ENCODE data around the gene ADCY1. TPM values are rescaled to one million over a fixed set of nuclear protein-coding genes. Genes with fewer than 3 reads are reported as not detected.

The ADCY1 gene
- total RNA-seq, 2 experiments from 2014 or later = 0.99 to 1.5 TPM

DNA sequence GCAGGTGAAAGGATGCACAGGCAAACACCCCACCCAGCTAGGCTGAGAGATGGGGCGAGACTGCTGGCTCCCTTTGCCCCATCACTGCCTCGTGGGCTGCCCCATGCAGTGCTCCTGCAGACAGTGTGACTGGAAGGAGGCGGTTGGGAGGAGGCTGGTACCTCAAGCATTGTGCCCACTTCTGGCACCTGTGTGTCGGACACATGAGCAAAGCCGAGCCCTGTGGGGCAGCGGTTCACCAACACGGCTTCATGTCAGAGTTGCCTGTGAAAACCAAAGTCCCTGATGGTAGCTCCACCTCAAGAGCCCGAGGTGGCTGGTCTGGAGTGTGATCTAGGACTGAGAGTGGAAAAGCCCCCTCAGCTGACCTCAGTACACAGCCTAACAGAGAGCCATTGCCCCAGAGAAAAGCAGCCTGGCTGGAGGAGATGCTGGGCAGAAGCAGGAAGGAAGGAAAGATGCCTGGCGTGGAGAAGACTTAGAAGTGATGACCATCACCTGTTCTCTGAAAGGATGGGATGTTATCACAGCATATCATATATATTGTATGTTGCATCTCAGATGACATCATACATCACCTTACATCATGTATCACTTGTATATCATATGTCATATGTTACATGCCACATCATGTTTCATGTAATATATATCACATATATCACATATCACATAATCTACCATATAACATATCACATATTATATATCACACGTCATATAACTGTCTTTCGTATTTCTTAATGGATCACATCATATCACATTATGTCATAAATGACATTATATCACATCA is 75.6 kb downstream of the ADCY1 start:
- no peak for DNase-seq
- Mint-ChIP-seq H3K27me3 (no peaks in the 10 kb centered on the region), H3K36me3 (ENCODE audit: low read depth) (no peaks in the 10 kb centered on the region), H3K4me1 (peaks cover 6% of the 10 kb centered on the region), H3K4me3 (no peak overlapping the region), H3K9me3 (no peaks in the 10 kb centered on the region), H3K27ac (no peak overlapping the region)
- CTCF ChIA-PET = interaction anchor here (1.2 kb wide), 1 partner anchor 14 kb away, joined by 3 read pairs; no protein-coding TSS in a partner anchor
- POLR2A ChIA-PET = no interaction called here

DNA sequence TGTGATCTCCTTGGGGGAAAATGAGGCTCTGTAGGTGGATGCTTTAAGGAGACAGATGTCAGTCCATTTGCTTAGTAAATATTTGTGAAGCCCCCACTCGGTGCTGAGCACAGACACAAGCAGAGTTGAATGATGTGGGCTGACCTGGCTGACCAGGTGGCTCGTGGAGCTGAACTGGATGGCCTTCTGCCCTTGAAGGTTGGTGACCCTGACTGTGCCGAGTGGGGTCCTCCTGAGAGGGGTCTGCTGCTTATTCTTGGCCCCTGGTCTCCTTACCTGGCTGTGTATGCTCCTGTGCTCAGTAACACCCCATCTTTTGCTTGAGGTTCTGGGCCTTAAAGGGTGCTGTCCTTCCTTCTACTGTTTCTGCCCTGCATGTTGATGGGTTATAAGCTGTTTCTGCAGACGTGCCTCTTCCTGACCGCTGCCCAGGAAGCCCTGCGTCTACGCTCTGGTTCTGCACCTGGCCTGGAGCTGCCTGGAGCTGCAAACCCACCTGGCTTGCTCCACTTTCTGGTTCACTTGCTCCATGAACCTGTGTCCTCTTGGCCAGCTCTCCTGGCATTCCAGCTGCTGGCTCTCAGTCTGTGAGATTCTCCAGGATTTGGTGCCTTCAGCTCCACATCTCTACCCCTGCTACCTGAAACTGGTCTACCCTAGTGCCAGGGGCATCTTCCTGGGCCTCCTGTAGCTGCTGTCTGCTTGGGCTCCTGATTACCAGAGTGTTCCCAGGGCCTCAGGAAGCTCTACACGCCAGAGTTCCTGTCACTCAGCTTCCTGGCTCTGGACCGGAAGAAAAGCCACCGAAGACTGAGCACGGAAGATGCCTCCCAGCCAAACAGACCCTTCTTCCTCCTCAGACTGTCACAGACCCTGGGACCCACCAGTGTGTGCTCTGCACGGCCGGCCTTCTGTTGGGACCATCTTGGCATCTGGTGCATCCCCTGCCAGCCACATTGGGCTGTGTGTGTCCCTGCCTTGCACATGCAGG is 76.5 kb downstream of the ADCY1 start:
- no peaks in the 10 kb centered on the region for H3K36me3 Mint-ChIP-seq (ENCODE audit: low read depth)
- peak overlapping the region; percentile 9 for H3K27ac Mint-ChIP-seq
- ChIA-PET POLR2A (no interaction called here), CTCF (interaction anchor here (1.2 kb wide), 1 partner anchor 13 kb away, joined by 3 read pairs; no protein-coding TSS in a partner anchor)
- H3K27me3 Mint-ChIP-seq = no peaks in the 10 kb centered on the region
- peaks cover 6% of the 10 kb centered on the region for H3K4me1 Mint-ChIP-seq
- no peaks in the 10 kb centered on the region for H3K9me3 Mint-ChIP-seq
- no peak overlapping the region for H3K4me3 Mint-ChIP-seq
- no peak for DNase-seq

DNA sequence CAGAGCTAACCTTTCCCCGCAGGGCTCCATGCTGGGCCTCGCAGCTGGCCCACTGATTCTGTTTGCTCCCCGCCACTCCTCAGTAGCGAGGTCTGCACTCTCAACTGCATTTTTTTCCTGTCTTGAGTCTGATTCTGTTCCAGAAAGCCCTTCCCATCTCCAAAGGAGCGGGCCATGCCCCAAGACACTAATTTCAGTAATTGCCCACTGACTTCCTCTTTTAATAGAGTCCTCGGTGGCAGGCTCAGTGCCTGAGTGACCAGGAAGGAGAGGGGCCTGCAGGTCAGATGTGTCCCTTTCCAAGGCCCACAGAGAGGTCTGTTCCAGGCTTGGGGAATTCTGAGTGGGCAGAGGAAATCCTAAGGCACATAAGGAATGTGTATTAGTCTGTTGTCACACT is 77.4 kb downstream of the ADCY1 start:
- no peaks in the 10 kb centered on the region for H3K36me3 Mint-ChIP-seq (ENCODE audit: low read depth)
- no peaks in the 10 kb centered on the region for H3K27me3 Mint-ChIP-seq
- DNase-seq = no peak
- no peak overlapping the region for H3K27ac Mint-ChIP-seq
- H3K4me1 Mint-ChIP-seq = peaks cover 6% of the 10 kb centered on the region
- POLR2A ChIA-PET = no interaction called here
- H3K9me3 Mint-ChIP-seq = no peaks in the 10 kb centered on the region
- CTCF ChIA-PET = no interaction called here
- H3K4me3 Mint-ChIP-seq = no peak overlapping the region

DNA sequence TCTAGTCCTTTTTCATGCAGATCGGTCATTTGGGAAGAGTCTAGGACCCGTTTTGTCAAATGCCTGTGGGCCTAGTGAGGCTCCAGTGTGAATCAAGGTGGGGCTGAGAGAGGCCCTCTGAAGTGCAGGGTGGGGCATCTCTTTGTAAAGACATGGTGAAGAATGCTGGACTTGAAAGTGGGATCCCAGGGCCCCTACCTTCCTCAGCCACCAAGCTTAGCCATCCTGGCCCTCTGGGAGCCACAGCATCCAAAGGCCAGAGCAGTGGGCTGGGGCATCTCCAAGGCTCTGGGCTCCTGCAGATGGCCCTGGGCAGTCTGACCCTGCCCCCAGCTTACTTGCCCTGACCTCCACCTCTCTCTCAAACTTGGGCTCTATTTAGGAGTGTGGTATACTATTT is 78.5 kb downstream of the ADCY1 start:
- no peak overlapping the region for H3K27ac Mint-ChIP-seq
- CTCF ChIA-PET = no interaction called here
- H3K4me3 Mint-ChIP-seq = no peak overlapping the region
- no peak for DNase-seq
- peaks cover 6% of the 10 kb centered on the region for H3K4me1 Mint-ChIP-seq
- no peaks in the 10 kb centered on the region for H3K9me3 Mint-ChIP-seq
- no peaks in the 10 kb centered on the region for H3K27me3 Mint-ChIP-seq
- POLR2A ChIA-PET = no interaction called here
- no peaks in the 10 kb centered on the region for H3K36me3 Mint-ChIP-seq (ENCODE audit: low read depth)

DNA sequence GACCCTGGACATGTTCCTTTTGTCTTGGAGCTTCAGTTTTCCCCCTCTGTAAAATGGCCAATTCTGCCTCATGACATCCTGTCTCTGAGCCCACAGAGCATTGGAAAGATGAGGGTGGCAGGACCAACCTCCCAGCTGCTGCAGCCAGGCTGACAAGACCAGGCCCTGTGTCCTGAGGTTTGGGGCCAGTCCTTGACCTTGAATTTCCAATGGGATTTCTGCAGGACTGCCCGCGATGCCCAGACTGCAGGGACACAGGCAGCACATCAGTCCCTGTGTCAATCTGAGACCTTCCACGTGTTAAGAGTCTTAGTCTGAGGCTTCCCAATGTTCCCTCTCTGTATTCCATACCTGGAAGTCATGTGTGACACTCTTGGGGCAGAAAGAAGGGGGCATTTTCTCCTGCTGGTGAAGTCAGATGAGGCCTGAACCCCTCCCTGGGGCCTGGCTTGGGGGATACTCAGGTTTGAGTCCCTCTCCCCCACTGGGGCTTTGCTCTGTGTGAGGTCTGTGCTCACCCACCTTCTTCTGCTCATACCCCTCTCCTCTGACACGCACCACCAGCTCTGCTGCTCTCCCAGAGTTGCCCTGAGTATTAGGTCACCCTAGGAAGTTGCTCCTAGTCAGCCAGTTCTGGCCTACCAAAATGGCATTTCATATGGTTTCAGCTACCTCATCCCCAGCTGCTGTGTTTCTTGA is 79.2 kb downstream of the ADCY1 start:
- ChIA-PET POLR2A (no interaction called here), CTCF (no interaction called here)
- H3K36me3 Mint-ChIP-seq (ENCODE audit: low read depth) = no peaks in the 10 kb centered on the region
- H3K27ac Mint-ChIP-seq = no peak overlapping the region
- no peaks in the 10 kb centered on the region for H3K27me3 Mint-ChIP-seq
- no peak for DNase-seq
- peaks cover 6% of the 10 kb centered on the region for H3K4me1 Mint-ChIP-seq
- H3K9me3 Mint-ChIP-seq = no peaks in the 10 kb centered on the region
- no peak overlapping the region for H3K4me3 Mint-ChIP-seq

DNA sequence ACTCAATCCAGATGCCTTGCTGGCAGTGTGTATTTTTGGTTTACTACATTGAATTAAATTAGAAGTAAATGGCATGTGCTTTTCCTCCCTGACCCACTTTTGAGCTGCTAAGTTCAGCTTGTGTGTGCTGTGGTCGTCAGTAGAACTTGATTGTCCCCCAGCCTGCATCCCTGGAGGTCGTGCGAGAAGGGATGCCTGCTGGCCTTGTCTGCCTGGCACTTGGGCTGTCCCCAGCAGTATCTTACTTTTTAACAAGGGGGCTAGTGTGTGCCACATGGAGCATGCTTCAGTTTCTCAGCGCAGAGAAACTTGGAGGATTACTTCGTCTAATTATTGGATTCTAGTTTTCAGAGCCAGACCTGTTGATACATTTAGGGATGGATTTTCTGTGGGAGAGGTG is 80.2 kb downstream of the ADCY1 start:
- H3K4me3 Mint-ChIP-seq = no peak overlapping the region
- ChIA-PET POLR2A (no interaction called here), CTCF (interaction anchor here (1.1 kb wide), 1 partner anchor 9 kb away, joined by 5 read pairs; no protein-coding TSS in a partner anchor)
- DNase-seq = no peak
- H3K27me3 Mint-ChIP-seq = no peaks in the 10 kb centered on the region
- H3K4me1 Mint-ChIP-seq = peaks cover 6% of the 10 kb centered on the region
- H3K27ac Mint-ChIP-seq = no peak overlapping the region
- no peaks in the 10 kb centered on the region for H3K36me3 Mint-ChIP-seq (ENCODE audit: low read depth)
- H3K9me3 Mint-ChIP-seq = no peaks in the 10 kb centered on the region

DNA sequence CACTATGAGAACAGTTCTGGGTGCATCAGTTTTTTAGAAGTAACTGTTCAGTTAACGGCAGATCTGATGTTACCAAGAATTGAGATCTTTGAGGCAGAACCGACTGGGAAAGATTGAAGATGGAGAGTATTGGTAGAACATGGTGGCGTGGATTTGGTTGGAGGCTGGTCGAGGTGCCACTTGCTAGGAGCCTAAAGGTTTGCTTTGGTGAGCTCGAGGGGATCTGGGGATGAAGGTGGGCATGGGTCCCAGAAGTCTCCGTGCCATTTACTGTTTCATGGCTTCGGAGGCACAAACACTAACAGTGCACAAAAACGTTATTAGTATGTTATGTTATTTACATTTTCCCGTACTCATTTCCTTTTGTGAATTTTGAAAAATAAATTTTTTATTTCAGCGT is 81.4 kb downstream of the ADCY1 start:
- ChIA-PET POLR2A (no interaction called here), CTCF (interaction anchor here (1.1 kb wide), 1 partner anchor 8 kb away, joined by 5 read pairs; no protein-coding TSS in a partner anchor)
- H3K9me3 Mint-ChIP-seq = no peaks in the 10 kb centered on the region
- no peaks in the 10 kb centered on the region for H3K27me3 Mint-ChIP-seq
- H3K4me1 Mint-ChIP-seq = peaks cover 6% of the 10 kb centered on the region
- H3K36me3 Mint-ChIP-seq (ENCODE audit: low read depth) = no peaks in the 10 kb centered on the region
- no peak overlapping the region for H3K4me3 Mint-ChIP-seq
- no peak for DNase-seq
- H3K27ac Mint-ChIP-seq = no peak overlapping the region

DNA sequence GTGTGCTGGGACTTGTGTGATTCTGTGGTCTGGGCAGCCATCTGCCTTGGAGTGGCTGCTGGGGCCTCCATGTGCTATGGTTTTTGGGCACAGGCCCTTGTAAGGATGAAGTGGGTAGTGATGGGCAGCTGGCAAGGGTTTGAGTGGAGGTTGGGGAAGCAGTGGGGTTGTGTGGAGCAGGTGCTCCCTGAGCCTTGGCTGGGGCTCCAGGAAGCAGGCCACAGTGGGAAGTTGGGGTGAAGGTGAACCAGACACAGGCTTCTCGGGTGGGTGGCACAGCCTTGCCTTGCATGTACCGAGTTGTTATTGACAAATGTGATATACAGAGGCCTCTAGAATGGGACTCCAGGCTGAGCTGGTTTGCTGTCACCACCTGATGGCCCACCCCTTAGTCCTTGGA is 82.3 kb downstream of the ADCY1 start:
- POLR2A ChIA-PET = no interaction called here
- CTCF ChIA-PET = interaction anchor here (0.9 kb wide), 1 partner anchor 15 kb away, joined by 3 read pairs; no protein-coding TSS in a partner anchor
- Mint-ChIP-seq H3K4me1 (no peaks in the 10 kb centered on the region), H3K27ac (peak overlapping the region; percentile 17), H3K9me3 (no peaks in the 10 kb centered on the region), H3K4me3 (no peak overlapping the region), H3K36me3 (ENCODE audit: low read depth) (no peaks in the 10 kb centered on the region), H3K27me3 (no peaks in the 10 kb centered on the region)
- no peak for DNase-seq

DNA sequence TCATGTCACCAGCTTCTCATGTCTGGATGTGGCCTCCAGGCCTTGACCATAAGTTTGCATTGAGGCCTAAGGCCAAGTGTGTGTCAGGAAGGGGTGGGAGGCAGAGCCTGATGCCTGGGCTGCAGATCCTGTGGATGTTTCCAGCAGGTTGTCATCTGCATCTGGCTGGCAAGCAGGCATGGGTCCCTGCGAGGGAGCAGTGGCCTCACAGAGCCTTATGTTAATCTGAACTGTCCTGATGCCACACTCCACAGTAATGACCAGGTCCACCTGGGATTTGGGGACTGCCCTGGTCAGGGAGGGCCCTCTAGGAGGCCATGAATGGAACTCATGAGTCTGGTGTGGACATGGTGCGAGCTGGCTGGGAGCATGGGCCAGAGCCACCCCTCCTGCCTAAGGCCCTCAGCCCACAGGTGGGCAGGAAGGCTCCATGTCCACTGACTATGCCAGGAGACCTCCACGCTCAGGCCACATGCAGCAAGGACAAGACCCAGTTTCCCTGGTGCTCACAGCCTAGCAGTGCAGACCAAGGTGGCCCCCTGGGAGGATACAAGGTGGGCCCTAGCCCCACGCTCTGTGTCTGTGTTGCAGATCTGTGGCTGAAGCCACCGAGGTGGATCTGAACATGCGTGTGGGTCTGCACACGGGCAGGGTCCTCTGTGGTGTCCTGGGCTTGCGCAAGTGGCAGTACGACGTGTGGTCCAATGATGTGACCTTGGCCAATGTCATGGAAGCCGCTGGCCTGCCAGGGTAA is 83.1 kb downstream of the ADCY1 start:
- DNase-seq = no peak
- CTCF ChIA-PET = no interaction called here
- POLR2A ChIA-PET = no interaction called here
- Mint-ChIP-seq H3K27ac (no peak overlapping the region), H3K4me1 (no peaks in the 10 kb centered on the region), H3K27me3 (no peaks in the 10 kb centered on the region), H3K4me3 (no peak overlapping the region), H3K9me3 (no peaks in the 10 kb centered on the region), H3K36me3 (ENCODE audit: low read depth) (no peaks in the 10 kb centered on the region)

DNA sequence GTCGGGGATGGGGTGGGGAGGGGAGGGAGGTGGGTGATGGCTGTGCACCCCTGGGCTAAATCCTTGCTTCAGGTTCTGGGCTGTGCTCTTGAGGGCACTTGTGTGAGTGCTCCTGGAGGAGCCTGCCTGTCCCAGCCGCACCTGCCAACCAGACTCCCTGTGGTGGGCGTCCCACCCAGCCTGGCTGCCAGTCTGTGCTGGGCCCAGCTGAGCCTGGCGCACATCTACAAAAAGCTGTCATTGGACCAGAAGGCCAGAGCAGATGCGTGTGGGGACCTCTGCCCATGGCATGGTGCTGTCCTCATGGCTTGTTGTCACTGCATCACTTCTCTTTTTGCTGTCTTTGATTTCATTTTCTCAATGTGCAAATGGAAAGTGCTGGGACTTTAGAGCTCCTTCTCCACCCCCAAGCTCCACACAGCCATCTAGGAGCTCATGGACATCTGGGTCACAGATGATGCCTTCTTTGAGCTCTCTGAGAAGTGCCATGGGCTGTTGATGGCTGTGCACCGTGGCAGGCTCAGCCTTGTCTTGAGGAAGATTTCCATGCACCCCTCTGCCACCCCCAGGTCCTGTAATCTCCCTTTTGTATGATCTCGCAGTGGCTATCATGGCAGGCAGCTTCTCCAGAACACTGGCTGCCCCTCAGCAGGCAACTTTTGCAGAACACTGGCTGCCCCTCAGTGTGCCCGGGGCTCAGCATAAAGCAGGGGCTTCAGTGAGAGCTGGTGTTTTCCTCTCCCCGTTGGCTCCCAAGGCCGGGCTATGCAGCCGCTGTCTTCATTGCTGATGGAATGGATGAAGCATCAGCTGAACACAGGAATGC is 83.9 kb downstream of the ADCY1 start:
- Mint-ChIP-seq H3K4me3 (no peak overlapping the region), H3K4me1 (no peaks in the 10 kb centered on the region), H3K36me3 (ENCODE audit: low read depth) (no peaks in the 10 kb centered on the region), H3K27me3 (no peaks in the 10 kb centered on the region), H3K27ac (no peak overlapping the region), H3K9me3 (no peaks in the 10 kb centered on the region)
- DNase-seq = no peak
- ChIA-PET CTCF (no interaction called here), POLR2A (no interaction called here)

DNA sequence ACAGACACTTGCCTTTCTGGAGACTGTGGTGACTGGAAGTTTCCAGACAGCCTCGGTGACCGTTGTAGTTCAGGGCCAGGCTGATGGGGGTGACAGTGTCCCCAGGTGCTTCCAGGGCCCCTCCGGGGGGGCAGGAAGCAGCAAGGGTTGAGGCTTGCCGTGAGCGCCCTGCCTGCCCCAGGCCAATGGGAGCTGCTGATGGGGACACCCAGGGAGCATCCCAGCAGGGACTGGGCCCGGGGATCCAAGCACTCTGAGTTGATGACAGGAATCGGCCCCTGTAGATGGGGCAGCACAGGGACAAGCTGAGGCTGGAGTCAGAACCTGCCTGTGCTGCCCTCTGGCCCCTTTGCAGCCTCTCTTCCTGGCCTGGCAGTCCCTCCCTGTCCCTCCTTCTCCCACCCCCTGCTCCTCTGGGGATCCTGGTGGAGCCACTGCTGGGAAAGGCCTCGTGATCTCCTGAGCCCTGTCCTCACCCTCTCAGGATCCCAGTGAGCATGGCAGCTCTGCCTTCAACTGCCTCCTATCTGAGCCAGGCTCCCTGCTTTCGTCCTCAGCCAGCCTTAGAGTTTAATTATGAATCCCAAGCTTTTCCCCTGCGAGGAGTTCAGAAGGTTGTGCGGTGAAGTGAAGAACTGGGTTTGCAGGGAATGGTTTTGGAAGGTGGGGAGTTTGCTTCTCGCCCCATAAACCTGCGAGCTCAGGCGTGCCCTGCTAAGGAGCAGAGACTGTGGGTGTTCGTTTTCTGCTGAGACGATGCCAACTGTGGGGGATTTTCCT is 84.7 kb downstream of the ADCY1 start:
- ChIA-PET POLR2A (no interaction called here), CTCF (no interaction called here)
- H3K36me3 Mint-ChIP-seq (ENCODE audit: low read depth) = no peaks in the 10 kb centered on the region
- no peaks in the 10 kb centered on the region for H3K9me3 Mint-ChIP-seq
- no peaks in the 10 kb centered on the region for H3K27me3 Mint-ChIP-seq
- DNase-seq = no peak
- H3K4me3 Mint-ChIP-seq = no peak overlapping the region
- no peaks in the 10 kb centered on the region for H3K4me1 Mint-ChIP-seq
- H3K27ac Mint-ChIP-seq = no peak overlapping the region
